Panc1 (cell line): ENCODE measurements around the gene REXO5. TPM values are rescaled to one million over a fixed set of nuclear protein-coding genes. Genes with fewer than 3 reads are reported as not detected.

Experiments used
- ATAC-seq: fragments of 200-7000 bp; cut with Tn5 transposase; 2 replicates; pipeline ENCODE4 v1.9.1; 2020; ENCODE audit warnings: mild to moderate bottlenecking, moderate library complexity
- BruUV-seq: library from RNA; stranded (reverse); fragments of 400-500 nt; replicated peaks from 2 replicates; lab custom pipeline; 2021; lab: Mats Ljungman, UMichigan
- CTCF ChIA-PET: fragments of 300-600 bp; sonication (Branson Sonifier 250); formaldehyde crosslinking; loops from one replicate; lab custom pipeline; 2022; ENCODE audit warnings: antibody characterized with exemption; lab: Charles Lee
- POLR2A ChIA-PET: fragments of 300-600 bp; sonication (Branson Sonifier 250); formaldehyde crosslinking; loops from one replicate; lab custom pipeline; 2022; ENCODE audit warnings: antibody characterized with exemption; lab: Charles Lee
- DNase-seq: peaks from one replicate; pipeline ENCODE4 v3.0.0-alpha.2; 2010; ENCODE audit warnings: low read depth, low spot score
- H3K27ac ChIP-seq: 2 replicates; pipeline ENCODE4 v1.5.1; 2011; ENCODE audit warnings: mild to moderate bottlenecking, low read length, inconsistent platforms
- H3K27me3 ChIP-seq: fragments of 200-500 bp; sonication (Bioruptor generic); 2 replicates; pipeline ENCODE4 v1.6.0; 2014; ENCODE audit warnings: low read length, inconsistent platforms; ENCODE audit not compliant: control insufficient read depth, insufficient read depth
- H3K36me3 ChIP-seq: fragments of 200-500 bp; sonication (Bioruptor generic); 2 replicates; pipeline ENCODE4 v1.5.1; 2014; ENCODE audit warnings: inconsistent platforms, mild to moderate bottlenecking, low read length, moderate library complexity; ENCODE audit not compliant: control insufficient read depth, insufficient read depth
- H3K4me1 ChIP-seq: 2 replicates; pipeline ENCODE4 v1.5.1; 2011; ENCODE audit warnings: inconsistent platforms, mild to moderate bottlenecking, low read length, moderate library complexity; ENCODE audit not compliant: control insufficient read depth, insufficient read depth
- H3K4me3 ChIP-seq, 2 experiments: 2 replicates each; pipeline ENCODE4 v1.5.1; 2011 to 2012; ENCODE audit warnings: low read depth in 2 of 2, low read length in 2 of 2, mild to moderate bottlenecking in 2 of 2, inconsistent platforms in 1 of 2, moderate library complexity in 1 of 2
- H3K9me3 ChIP-seq: fragments of 200-500 bp; sonication (Bioruptor generic); 2 replicates; pipeline ENCODE4 v1.5.1; 2014; ENCODE audit warnings: low read depth, mild to moderate bottlenecking, inconsistent platforms, low read length, moderate library complexity; ENCODE audit not compliant: control insufficient read depth, insufficient read depth
- CTCF ChIP-seq: fragments of 450-650 bp; IDR thresholded peaks from 2 replicates; pipeline ENCODE4 v1.5.1; 2017; ENCODE audit warnings: mild to moderate bottlenecking
- POLR2AphosphoS5 ChIP-seq: IDR thresholded peaks from 2 replicates; pipeline ENCODE4 v1.6.1; 2012; ENCODE audit warnings: mild to moderate bottlenecking, low read depth, low read length, moderate library complexity
- REST ChIP-seq, 2 experiments: IDR thresholded peaks; 2 replicates each; pipeline ENCODE4 v1.6.1; 2011 to 2012; ENCODE audit warnings: low read depth in 2 of 2, control low read depth in 1 of 2, low read length in 1 of 2, mild to moderate bottlenecking in 1 of 2, moderate library complexity in 1 of 2; ENCODE audit not compliant: insufficient read depth in 1 of 2
- SIN3A ChIP-seq: IDR thresholded peaks from 2 replicates; pipeline ENCODE4 v1.6.1; 2012; ENCODE audit warnings: low read depth, mild to moderate bottlenecking, low read length, moderate library complexity, borderline replicate concordance; ENCODE audit not compliant: insufficient read depth
- TCF7L2 ChIP-seq: IDR thresholded peaks from 2 replicates; pipeline ENCODE4 v1.6.1; 2011; ENCODE audit warnings: mild to moderate bottlenecking, low read depth, low read length, inconsistent platforms
- in situ Hi-C: cut with HindIII; loops from 2 replicates; pipeline ENCODE4 v1.10.0; 2016; ENCODE audit warnings: low sequenced_read_pairs, low pct_unique_long_range_greater_than_20kb
- intact Hi-C: fragments of 100-400 bp; cut with micrococcal nuclease; formaldehyde crosslinking; loops from one replicate; pipeline ENCODE4 v1.10.0; 2022; ENCODE audit not compliant: unreplicated experiment
- total RNA-seq: library from RNA; stranded (reverse); gene quantifications from one replicate; pipeline ENCODE4 v1.2.1, GENCODE V29; 2021; ENCODE audit not compliant: unreplicated experiment

REXO5 gene
- total RNA-seq, 1 experiment from 2014 or later, result 13.6 TPM

GRCh38 chr16:20781697-20782096 is 24.6 kb upstream of the REXO5 start:
- in situ Hi-C loops, result no loop called here

GRCh38 chr16:20782470-20782869 is 23.9 kb upstream of the REXO5 start:
- no peak for DNase-seq

More at GRCh38 chr16:20781697-20782096, 24.6 kb upstream of the REXO5 start:
- POLR2A ChIA-PET, result no interaction called here
- TF ChIP-seq CTCF, result no peak
- no peak for TF ChIP-seq TCF7L2
- no peak for TF ChIP-seq SIN3A
- no peak for TF ChIP-seq REST (IDR thresholded peaks at IDR 0.05; ENCODE audit: insufficient read depth in 1 of 2, low read depth in 2 of 2, low read length in 1 of 2)
- no peak for TF ChIP-seq POLR2AphosphoS5
- CTCF ChIA-PET, result no interaction called here
- BruUV-seq, result no TSS peak
- Histone ChIP-seq H3K4me1 (no peaks in the 10 kb centered on the region), H3K9me3 (no peaks in the 10 kb centered on the region), H3K27me3 (peaks cover 3% of the 10 kb centered on the region; the same call in 1 of the 2 replicates), H3K4me3 (no peak overlapping the region), H3K36me3 (no peaks in the 10 kb centered on the region), H3K27ac (no peak overlapping the region)
- DNase-seq (no peak), ATAC-seq (no peak)
- intact Hi-C loops, result no loop called here

More at GRCh38 chr16:20782470-20782869, 23.9 kb upstream of the REXO5 start:
- in situ Hi-C loops (no loop called here), intact Hi-C loops (no loop called here)
- Histone ChIP-seq H3K4me3 (no peak overlapping the region), H3K27me3 (peaks cover 3% of the 10 kb centered on the region; the same call in 1 of the 2 replicates), H3K9me3 (no peaks in the 10 kb centered on the region), H3K4me1 (no peaks in the 10 kb centered on the region), H3K27ac (no peak overlapping the region), H3K36me3 (no peaks in the 10 kb centered on the region)
- POLR2A ChIA-PET, result no interaction called here
- CTCF ChIA-PET, result no interaction called here
- no peak for TF ChIP-seq REST (IDR thresholded peaks at IDR 0.05; ENCODE audit: insufficient read depth in 1 of 2, low read depth in 2 of 2, low read length in 1 of 2)
- TF ChIP-seq POLR2AphosphoS5, result no peak
- TF ChIP-seq CTCF, result no peak
- TF ChIP-seq SIN3A, result no peak
- TF ChIP-seq TCF7L2, result no peak
- BruUV-seq, result no TSS peak
- ATAC-seq, result no peak
